Activated CD4-positive, alpha-beta T cell treated with anti-CD3 and anti-CD28 coated beads, Interleukin-2, amount 50 U/mL, for 16 hours (primary cell): ENCODE measurements around the gene CCN5.
"Not testable (repeated sequence)": the region's sequence is repeated elsewhere in the genome, so short reads cannot be mapped to it uniquely, and the experiment has no call there.

Source experiments
- DNase-seq: peaks from one replicate; pipeline ENCODE4 v3.0.0-alpha.2; 2020

The CCN5 gene, protein sequence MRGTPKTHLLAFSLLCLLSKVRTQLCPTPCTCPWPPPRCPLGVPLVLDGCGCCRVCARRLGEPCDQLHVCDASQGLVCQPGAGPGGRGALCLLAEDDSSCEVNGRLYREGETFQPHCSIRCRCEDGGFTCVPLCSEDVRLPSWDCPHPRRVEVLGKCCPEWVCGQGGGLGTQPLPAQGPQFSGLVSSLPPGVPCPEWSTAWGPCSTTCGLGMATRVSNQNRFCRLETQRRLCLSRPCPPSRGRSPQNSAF

DNA sequence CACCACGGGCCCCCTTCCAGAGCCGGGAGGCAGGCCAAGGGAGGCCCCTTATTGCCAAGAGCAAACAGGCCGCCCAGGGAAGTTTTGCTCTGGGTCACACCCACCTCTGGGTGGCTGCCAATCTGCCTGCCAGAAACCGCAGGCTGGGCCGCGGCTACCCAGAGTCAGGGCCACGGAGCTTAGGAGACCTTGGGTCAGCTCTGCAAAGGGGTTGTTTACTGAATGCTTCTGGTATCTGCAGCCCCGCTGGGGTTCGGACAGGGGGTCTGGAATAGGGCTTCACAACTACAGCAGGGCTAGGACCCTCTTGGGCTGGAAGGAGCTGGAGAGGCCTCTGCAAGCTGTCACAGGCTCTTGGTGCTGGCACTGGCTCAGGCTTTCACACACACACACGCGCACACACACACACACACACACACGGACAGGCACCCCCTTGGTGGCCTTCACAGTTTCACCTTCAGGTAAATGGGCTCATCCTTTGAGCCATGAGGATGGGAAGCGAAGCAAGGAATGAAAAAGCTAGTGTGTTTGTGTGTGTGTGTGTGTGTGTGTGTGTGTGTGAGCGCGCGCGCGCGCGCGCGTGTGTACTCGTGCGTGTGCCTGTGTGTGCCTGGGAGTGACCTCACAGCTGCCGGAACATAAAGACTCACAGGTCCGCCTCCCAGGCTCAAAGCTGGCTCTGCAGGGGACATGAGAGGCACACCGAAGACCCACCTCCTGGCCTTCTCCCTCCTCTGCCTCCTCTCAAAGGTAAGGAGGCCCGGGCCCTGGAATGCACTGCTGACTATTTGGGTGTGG lies at the start of gene CCN5:
Gene CCN5 (plus strand): TSS at position 669 of the 798 bp plus-strand sequence. CDS start 22 bp downstream, at position 691.
- no peak for DNase-seq

- DNase-seq: no peak
Observed at GRCh38 chr20:44666066-44666465, 49.1 kb upstream of the CCN5 start.

DNA sequence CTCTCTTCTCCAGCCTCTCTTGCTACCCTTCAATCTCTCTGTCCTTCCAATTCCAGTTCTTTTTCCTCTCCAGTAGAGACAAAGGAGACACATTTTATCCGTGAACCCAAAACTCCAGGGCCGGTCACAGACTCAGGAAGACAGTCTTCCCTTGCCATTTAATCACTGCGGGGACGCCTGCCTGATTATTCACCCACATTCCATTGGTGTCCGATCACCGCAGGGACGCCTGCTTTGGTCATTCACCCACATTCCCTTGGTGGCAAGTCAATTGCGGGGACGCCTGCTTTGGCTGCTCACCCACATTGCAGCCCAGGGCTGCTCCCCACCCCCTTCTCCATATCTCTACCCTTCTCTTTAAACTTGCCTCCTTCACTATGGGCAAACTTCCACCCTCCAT lies 44.3 kb upstream of the CCN5 start:
- DNase-seq: not testable (repeated sequence)

- peak; percentile 79 for DNase-seq
Observed at GRCh38 chr20:44671541-44671940, 43.6 kb upstream of the CCN5 start.

DNA sequence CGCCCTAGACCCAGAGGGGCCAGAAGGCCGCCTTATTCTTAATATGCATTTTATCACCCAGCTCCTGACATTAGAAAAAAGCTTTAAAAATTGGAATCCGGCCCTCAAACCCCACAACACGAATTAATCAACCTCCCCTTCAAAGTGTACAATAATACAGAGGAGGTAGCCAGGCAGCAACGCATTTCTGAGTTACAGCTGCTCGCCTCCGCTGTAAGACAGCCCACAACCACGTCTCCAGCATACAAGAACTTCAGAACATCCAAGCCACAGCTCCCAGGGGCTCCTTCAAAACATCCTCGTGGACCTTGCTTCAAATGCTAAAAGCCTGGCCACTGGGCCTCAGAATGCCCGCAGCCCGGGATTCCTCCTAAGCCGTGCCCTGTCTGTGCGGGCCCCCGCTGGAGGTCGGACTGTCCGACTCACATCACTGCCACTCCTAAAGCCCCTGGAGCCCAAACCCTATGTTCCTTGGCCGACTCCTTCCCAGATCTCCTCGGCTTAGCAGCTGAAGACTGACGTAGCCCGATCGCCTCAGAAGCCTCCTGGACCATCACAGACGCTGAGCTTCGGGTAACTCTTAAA lies 42.8 kb upstream of the CCN5 start:
- DNase-seq: not testable (repeated sequence)

GRCh38 chr20:44678242-44678641 lies 36.9 kb upstream of the CCN5 start:
- DNase-seq: no peak

DNA sequence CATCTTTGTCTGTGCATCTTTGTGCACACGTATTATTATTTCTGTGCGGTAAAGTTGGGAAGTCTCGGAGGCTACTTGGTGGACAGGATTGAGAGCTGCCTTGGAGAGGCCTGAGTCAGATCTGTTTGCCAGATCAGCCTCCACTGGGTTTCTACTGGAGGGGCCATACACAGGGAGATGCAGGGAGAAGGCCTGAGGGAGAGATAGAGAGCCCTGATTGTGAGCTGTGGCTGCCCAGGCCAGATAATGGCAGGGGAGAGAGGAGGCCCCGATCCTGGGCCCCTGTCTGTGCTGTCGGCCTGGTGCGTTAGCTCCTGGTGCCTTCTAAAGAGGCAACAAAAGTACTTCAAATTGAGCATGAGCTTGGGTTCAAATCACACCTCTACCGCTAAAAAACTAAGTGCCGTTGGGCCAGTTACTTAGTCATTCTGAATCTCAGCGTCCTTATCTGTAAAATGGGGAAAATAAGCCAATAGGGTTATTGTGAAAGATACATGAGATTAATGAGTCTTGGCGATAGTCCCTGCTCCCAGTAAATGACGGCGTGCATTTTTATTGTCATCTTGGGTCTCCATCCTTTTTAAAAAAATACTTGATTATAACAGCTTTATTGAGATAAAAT lies 36.1 kb upstream of the CCN5 start:
- no peak for DNase-seq

- DNase-seq: no peak
Observed at GRCh38 chr20:44681796-44682566, 33.2 kb upstream of the CCN5 start.

GRCh38 chr20:44683263-44684046 lies 31.7 kb upstream of the CCN5 start:
- peak; percentile 53 for DNase-seq

DNA sequence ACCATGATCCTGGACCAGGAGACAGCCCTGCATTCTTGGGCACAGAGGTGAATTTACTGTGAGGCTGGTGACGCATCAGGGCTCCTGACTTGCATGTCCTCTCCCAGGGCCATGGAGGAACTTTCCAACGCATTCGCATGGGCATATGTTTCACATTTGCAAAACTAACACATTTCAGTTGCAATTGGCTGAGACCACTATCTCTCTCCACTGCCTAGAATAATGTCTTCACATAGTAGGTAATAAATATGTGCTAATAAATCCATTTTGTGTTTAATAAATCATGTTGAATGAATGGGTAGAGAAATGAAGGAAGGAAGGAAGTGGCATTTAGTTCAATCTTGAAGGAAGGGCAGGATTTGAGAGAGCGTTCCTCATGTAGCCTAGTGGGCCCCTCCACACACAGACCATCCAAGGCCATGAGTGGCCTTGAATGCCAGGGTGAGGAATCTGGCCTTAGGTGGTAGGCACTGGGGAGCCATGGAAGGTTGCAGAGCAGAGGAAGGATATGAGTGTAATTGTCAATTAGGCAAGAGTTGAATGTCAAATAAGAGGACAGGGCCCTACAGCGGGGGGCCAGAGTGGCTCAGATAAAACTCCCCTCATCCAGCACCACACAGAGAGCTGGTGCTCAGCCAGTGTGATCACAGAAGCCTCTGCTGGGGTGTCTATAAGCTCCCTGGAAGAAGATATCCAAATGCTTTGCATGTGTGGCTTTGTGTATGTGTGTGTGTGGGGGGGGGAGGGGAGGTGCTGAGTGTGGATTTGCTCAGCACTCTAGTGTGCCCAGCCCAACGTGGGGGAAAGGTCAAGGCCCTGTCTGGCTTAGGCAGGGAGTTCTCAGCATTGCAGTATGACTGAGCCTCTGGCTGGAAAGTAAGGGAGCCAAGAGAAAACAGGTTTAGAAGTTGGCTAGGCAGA lies 30.9 kb upstream of the CCN5 start:
- DNase-seq: no peak

DNA sequence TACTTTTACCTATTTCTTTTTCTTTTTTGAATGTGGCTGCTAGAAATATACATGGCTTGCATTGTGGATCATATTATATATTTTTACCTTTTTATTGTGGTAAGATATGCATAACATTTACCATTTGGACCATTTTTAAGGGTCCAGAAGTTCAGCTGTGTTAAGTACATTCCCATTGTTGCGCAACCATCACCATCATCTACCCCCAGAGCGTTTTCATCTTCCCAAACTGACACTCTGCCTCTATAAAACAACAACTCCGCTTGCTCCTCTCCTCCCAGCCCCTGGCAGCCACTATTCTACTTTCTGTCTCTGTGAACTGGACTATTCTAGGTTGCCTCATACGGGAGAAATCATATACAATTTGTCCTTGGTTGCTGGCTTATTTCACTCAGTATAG lies 28.2 kb upstream of the CCN5 start:
- DNase-seq: no peak

DNA sequence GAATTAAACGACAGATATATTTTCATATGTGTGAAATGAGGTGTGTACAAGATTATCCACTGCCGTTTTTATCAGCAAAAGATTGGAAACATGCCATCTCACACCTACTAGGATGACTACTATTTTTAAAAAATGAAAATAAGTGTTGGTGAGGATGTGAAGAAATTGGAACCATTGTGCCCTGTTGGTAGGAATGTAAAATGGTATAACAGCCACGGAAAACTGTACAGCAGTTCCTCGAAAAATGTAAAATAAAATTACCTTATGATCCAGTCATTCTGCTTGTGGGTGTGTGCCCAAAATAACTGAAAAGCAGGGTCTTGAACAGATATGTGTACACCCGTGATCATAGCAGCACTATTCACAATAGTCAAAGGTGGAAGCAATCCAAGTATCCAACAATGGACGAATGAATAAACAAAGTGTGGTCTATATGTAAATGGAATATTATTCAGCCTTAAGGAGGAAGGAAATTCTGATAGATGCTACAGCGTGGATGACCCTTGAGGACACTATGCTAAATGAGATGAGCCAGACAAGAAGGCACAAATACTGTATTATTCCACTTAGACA lies 27.0 kb upstream of the CCN5 start:
- no peak for DNase-seq

- DNase-seq: no peak
Observed at GRCh38 chr20:44689809-44690208, 25.4 kb upstream of the CCN5 start.

DNA sequence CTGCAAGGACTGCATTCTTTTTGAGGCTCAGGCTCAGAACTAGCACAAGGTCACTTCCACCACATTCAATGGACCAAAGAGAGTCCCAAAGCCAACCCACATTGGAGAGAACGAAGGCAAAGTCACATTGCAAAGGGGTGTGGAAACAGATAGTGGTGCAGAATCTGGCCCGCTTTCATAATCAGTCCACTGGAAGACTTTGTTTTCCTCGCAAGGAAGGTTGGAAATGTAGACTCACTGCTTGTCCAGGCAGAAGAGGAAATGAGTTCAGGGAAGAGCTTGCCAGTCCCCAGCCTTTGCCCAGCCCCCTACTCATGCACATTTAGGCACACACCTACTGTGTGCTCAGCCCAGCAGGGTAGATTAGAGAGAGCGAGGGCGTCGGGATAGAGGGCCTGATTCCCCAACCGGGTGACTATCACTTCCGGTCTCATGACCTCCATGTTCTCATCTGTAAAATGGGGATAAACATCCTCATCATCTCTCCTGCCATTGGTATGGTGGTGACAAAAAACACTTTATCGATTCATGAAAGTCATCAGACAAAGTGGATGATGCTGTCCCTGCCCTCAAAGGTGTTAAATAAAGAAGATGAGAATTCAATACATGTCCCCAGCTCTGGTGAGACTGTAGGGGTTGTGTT lies 24.3 kb upstream of the CCN5 start:
- DNase-seq: no peak

DNA sequence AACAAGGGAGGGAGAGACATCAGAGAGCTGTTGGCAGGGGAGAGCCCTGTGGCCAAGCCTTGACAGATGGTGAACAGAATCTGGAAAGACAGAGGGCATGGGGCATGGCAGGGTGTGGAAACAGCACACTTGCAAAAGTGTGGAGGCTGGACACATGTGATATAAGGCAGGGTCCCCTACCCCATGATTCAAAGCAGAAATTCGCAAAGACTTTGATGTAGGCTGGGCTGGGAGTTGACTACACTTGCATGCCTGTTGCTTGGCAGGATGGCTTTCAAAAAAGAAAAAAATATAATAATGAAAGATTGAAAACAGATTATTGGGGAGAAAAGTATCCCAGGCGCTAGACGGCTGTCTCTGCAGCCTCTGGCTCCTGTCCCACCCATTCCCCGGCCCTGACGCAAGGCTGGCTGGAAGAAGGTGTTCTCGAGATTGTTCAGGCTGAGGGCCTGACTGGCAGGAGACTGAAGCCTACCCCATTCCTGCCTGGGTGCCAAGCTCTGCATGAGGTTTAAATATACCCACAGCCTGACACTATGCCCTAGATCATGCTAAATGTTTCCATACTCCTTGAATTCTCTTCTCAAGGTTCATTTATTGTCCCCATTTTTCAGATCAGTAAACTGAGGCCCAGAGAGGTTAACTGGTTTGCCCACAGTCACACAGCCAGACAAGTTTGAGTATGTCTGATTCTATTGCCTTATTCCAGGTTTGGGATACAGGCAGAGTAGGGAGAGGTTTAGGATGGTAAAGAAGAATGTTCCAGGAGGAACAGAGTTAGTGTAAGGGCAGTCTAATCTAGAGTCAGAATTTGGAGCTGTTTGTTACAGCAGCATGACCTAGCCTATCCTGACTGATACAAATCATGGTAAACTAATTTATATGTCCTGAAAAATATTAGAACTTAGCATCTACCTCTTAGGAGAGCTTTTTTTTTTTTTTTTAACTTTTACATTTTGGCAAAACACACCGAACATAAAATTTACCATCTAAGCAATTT lies 23.4 kb upstream of the CCN5 start:
- no peak for DNase-seq

DNA sequence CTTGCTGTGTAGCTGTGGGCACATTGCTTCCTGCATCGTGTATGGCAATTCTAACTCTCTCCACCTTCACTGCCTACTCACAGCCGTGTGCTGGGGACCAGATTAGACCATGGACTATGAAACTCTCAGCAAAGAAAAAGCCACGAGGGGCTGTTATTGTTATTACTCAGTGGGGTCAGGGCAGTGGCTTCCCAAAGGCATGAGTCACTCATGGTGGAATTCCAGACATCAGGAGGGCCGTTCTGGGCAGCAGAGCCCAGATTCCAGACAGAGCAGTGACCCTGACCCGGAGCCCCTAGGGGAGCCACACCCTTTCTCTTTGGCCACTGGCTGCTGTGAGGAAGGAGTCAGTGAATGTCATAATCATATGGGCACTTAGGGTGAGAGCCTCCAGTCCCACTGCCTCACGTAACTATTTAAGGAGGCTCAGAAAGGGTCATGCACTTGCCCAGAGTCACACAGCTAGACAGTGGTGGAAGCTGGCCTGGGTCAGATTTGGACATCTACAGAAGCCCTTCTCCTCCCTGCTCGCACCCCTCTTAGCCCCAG lies 22.2 kb upstream of the CCN5 start:
- no peak for DNase-seq

GRCh38 chr20:44693627-44694026 lies 21.5 kb upstream of the CCN5 start:
- DNase-seq: no peak

- DNase-seq: no peak
Observed at GRCh38 chr20:44694159-44694558, 21.0 kb upstream of the CCN5 start.
